Measurements from ENCODE around the gene KCNAB1.

KCNAB1 gene

DNA sequence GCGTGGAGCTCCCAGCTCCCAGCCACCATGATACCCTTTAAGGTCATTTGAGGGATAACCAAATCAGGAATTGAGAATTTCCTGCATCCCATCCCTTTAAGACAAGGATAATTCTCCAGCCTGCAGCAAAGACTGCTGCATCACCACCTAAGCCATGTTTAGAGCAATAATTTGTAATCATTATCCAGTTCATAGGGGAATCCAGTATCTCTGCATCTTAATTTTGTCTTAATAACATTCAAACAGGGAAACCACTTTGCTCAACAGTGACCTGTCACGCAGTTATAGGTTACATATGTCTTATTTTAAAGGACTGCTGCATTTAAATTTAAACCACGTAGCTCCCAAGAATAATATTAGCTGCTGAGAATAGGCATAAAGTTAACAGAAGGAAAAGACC is 246.2 kb downstream of the KCNAB1 start:
- H3K27ac ChIP-seq: no peak overlapping the region
- H3K4me3 ChIP-seq (ENCODE audit: low read depth in 1 of 2, low read length in 1 of 2): no peak overlapping the region
- TF ChIP-seq, protein P1, sequence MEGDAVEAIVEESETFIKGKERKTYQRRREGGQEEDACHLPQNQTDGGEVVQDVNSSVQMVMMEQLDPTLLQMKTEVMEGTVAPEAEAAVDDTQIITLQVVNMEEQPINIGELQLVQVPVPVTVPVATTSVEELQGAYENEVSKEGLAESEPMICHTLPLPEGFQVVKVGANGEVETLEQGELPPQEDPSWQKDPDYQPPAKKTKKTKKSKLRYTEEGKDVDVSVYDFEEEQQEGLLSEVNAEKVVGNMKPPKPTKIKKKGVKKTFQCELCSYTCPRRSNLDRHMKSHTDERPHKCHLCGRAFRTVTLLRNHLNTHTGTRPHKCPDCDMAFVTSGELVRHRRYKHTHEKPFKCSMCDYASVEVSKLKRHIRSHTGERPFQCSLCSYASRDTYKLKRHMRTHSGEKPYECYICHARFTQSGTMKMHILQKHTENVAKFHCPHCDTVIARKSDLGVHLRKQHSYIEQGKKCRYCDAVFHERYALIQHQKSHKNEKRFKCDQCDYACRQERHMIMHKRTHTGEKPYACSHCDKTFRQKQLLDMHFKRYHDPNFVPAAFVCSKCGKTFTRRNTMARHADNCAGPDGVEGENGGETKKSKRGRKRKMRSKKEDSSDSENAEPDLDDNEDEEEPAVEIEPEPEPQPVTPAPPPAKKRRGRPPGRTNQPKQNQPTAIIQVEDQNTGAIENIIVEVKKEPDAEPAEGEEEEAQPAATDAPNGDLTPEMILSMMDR (IDR thresholded peaks at IDR 0.05): no peak
- no peaks in the 10 kb centered on the region for H3K36me3 ChIP-seq
- H3K9me3 ChIP-seq: no peaks in the 10 kb centered on the region
- H3K4me1 ChIP-seq (ENCODE audit: control insufficient read depth in 1 of 2, insufficient read depth in 1 of 2, low read depth in 1 of 2, low read length in 1 of 2): no peaks in the 10 kb centered on the region
- H3K27me3 ChIP-seq: no peaks in the 10 kb centered on the region

DNA sequence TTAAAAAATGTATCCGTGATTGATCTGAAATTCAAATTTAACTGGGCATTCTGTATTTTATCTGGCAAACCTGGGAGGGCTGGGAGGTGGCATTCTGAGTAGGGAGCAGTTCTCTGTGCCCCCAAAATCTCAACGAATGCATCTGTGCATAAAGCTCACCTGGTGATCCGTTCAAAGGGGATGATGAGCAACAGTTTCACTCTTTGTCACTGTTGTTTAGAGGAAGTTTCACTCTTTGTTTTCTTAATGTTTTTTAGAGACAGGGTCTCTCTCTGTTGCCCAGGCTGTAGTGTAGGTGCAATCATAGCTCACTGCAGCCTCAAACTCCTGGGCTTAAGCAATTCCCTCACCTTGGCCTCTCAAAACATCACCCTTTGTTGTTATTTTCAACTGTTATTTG is 247.8 kb downstream of the KCNAB1 start:
- Histone ChIP-seq H3K36me3 (no peaks in the 10 kb centered on the region), H3K4me3 (ENCODE audit: low read depth in 1 of 2, low read length in 1 of 2) (no peak overlapping the region), H3K9me3 (no peaks in the 10 kb centered on the region), H3K4me1 (ENCODE audit: control insufficient read depth in 1 of 2, insufficient read depth in 1 of 2, low read depth in 1 of 2, low read length in 1 of 2) (no peaks in the 10 kb centered on the region), H3K27me3 (no peaks in the 10 kb centered on the region), H3K27ac (no peak overlapping the region)
- TF ChIP-seq, protein P1 (IDR thresholded peaks at IDR 0.05): no peak

DNA sequence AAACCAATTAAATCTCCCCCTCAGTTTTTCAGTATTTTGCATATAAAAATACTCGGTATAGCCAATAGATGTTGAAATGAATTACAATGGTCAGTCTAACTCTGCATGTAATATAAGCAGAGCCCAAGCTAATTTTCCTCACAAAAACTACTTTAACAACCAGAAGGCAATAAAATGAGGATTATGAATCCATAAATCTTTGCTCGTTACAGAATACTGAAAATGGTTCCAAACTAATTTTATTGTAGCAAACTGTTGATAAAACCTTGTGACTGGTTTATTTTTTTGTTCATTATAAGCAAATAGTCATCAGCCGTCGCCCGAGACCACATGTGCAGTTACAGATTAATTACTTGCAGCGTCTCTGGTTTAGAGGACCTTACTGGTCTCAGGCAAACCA is 251.3 kb downstream of the KCNAB1 start:
- TF ChIP-seq, protein P1 (IDR thresholded peaks at IDR 0.05): no peak
- Histone ChIP-seq H3K27ac (no peak overlapping the region), H3K27me3 (no peaks in the 10 kb centered on the region), H3K36me3 (no peaks in the 10 kb centered on the region), H3K9me3 (no peaks in the 10 kb centered on the region), H3K4me1 (ENCODE audit: control insufficient read depth in 1 of 2, insufficient read depth in 1 of 2, low read depth in 1 of 2, low read length in 1 of 2) (no peaks in the 10 kb centered on the region), H3K4me3 (ENCODE audit: low read depth in 1 of 2, low read length in 1 of 2) (no peak overlapping the region)

DNA sequence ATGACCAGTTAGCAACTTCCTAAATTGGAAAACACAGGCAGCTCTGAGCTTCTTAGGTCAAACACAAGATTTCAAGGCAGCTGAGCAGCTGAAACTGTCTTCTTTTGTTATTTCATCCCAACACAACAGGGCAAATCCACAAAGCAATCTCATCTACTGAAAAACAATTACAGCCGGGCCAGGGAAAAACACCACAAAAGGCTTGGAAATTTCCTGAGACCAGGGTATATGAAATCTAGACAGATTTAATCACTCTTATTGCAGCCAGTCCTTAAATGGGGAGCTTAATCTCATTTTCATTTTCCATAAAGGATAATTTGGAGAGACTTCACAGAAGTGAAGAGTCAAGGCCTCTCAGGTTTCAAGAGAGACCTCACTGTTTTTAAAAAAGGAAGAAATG is 252.7 kb downstream of the KCNAB1 start:
- TF ChIP-seq, protein P1 (IDR thresholded peaks at IDR 0.05): no peak
- Histone ChIP-seq H3K36me3 (no peaks in the 10 kb centered on the region), H3K4me1 (ENCODE audit: control insufficient read depth in 1 of 2, insufficient read depth in 1 of 2, low read depth in 1 of 2, low read length in 1 of 2) (no peaks in the 10 kb centered on the region), H3K27ac (no peak overlapping the region), H3K9me3 (no peaks in the 10 kb centered on the region), H3K4me3 (ENCODE audit: low read depth in 1 of 2, low read length in 1 of 2) (no peak overlapping the region), H3K27me3 (no peaks in the 10 kb centered on the region)

DNA sequence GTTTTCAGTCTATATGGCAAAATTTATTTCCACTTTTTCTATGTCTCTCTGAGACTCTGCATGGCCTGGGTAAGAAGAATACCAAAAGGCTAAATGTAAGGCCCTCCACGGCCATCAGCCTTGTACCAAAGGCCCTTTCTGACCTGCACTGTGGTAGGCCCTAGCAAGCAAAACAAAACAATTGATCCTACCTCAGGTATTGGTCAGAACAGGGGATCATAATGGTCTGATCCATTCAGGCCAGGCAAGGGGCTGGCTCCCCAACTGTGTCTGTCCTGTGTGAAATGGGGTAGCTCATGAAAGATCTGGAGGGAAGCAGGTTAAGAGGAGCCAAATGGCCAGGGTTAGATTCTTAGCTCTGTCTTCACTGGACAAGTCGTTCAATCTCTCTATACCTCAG is 253.3 kb downstream of the KCNAB1 start:
- no peak overlapping the region for H3K4me3 ChIP-seq (ENCODE audit: low read depth in 1 of 2, low read length in 1 of 2)
- H3K27ac ChIP-seq: no peak overlapping the region
- TF ChIP-seq, protein P1 (IDR thresholded peaks at IDR 0.05): no peak
- no peaks in the 10 kb centered on the region for H3K4me1 ChIP-seq (ENCODE audit: control insufficient read depth in 1 of 2, insufficient read depth in 1 of 2, low read depth in 1 of 2, low read length in 1 of 2)
- no peaks in the 10 kb centered on the region for H3K9me3 ChIP-seq
- no peaks in the 10 kb centered on the region for H3K36me3 ChIP-seq
- no peaks in the 10 kb centered on the region for H3K27me3 ChIP-seq

DNA sequence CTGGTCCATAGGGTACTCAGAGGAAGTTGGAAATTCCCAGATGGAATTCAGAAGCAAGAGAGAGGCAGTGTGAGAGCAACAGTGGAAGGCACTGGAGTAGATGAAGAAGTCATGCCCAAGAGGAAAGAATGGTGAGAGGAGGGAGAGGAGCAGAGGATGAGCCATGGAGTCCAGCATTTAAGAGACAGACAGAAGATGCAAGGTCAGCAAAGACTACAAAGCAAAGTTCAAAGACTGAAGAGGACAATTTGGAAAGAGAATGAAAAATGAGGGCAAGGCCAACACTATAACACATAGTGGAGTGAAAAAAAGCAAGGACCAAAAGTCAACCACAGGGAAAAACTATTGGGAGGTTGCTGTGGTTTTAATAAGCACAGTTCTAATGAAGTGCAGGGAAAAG is 255.8 kb downstream of the KCNAB1 start:
- TF ChIP-seq, protein P1 (IDR thresholded peaks at IDR 0.05): no peak
- Histone ChIP-seq H3K36me3 (no peaks in the 10 kb centered on the region), H3K4me3 (ENCODE audit: low read depth in 1 of 2, low read length in 1 of 2) (no peak overlapping the region), H3K27me3 (no peaks in the 10 kb centered on the region), H3K9me3 (no peaks in the 10 kb centered on the region), H3K27ac (no peak overlapping the region), H3K4me1 (ENCODE audit: control insufficient read depth in 1 of 2, insufficient read depth in 1 of 2, low read depth in 1 of 2, low read length in 1 of 2) (no peaks in the 10 kb centered on the region)

Data from neutrophil (primary cell).